GM10266 (cell line): ENCODE data around the gene IQCE.

Experiments
- DNase-seq: peaks from one replicate; pipeline ENCODE4 v3.0.0; 2012; ENCODE audit errors: extremely low spot score
- TF ChIP-seq, protein P1 (sequence below): IDR thresholded peaks from 2 replicates; pipeline ENCODE4 v1.5.1; 2012; ENCODE audit warnings: mild to moderate bottlenecking, low read depth; ENCODE audit not compliant: control insufficient read depth, insufficient read depth; ENCODE audit errors: missing control alignments

IQCE gene

DNA sequence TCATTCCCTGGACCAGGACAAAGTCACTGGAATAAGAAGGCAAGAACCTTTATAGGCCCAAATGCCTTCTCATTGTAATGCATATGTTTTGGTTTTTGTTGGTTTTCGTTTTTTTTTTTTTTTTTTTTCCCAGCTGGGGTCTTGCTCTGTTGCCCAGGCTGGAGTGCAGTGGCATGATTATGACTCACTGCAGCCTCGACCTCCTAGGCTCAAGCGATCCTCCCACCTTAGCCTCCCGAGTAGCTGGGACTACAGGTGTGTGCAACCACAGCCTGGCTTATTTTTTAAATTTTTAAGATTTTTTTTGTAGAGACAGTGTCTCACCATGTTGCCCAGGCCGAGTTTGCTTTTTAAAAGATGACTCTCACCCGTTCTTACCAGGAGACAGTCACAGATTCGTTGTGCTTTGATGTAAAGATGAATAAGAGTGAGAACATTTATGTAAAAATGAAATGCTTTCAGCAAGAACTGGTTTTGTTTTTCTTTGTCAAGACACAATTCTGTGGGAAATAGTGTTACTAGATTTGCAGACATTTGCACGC, 7.6 kb downstream of the IQCE start:
- TF ChIP-seq, protein P1, sequence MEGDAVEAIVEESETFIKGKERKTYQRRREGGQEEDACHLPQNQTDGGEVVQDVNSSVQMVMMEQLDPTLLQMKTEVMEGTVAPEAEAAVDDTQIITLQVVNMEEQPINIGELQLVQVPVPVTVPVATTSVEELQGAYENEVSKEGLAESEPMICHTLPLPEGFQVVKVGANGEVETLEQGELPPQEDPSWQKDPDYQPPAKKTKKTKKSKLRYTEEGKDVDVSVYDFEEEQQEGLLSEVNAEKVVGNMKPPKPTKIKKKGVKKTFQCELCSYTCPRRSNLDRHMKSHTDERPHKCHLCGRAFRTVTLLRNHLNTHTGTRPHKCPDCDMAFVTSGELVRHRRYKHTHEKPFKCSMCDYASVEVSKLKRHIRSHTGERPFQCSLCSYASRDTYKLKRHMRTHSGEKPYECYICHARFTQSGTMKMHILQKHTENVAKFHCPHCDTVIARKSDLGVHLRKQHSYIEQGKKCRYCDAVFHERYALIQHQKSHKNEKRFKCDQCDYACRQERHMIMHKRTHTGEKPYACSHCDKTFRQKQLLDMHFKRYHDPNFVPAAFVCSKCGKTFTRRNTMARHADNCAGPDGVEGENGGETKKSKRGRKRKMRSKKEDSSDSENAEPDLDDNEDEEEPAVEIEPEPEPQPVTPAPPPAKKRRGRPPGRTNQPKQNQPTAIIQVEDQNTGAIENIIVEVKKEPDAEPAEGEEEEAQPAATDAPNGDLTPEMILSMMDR = no peak
- no peak for DNase-seq

DNA sequence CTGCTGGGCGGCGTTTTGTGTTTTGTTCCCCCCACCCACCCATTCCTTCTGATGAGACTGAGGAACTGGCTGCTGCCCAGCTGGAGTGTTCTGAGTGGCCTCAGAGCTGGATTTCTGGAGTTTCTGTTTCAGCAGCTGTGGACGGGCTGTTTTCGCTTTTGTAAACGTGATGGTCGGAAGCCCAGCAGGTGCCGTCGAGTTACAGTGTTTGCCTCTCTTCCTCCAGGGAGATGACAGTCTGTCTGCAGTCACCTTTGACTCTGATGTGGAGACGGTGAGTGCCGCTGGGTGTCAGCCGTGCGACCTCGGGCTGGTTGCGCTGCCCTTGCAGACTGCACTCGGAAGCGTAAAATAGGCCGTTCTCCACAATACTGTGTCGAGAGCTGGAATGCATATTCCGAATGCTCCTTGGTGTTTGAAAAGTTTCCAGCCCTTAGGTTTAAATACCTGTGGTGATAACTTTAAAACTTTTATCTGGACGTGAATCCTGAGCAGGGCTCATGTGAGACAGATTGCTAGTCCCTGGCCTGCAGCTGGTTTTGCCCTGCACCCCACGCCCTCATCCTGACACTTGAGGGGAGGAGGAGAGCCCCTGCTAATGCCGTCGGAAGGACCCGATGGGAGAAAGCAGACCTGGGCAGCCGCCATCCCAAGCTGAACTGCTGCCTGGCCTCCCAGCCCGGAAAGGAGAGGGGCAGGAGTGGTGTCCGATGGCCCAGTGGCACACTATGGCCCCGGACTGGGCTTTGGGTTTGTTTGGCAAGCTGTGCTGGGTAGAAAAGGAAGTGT, 8.3 kb downstream of the IQCE start:
- TF ChIP-seq, protein P1 = peak; percentile 33
- DNase-seq = peak; percentile 76

DNA sequence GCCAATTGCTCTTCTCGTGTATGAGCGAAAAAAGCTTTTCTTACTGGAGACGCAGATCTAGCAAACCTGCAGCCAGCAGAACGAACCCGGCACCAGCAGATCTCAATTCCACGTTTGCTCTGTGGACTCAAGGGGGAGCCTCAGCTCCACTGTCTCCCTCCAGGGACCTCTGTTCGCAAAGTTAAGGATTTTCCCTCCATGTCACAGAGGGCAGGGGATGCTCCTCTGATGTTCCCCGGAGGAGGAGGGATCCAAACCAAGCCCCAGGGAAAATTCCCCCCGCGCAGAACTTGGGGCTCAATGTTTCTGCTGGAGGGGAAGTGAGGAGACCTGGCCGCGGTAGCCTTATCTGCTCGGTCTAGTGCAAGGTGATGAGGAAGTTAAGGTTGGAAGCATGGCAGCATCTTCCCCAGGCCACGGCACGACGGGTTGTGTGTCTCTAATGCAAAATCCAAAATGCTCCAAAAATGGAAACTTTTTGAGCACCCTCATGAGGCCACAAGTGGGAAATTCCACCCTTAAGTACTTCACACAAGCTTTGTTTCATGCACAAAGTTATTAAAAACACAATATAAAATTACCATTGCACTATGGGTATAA, 9.0 kb downstream of the IQCE start:
- DNase-seq = no peak
- TF ChIP-seq, protein P1 = peak; percentile 38

DNA sequence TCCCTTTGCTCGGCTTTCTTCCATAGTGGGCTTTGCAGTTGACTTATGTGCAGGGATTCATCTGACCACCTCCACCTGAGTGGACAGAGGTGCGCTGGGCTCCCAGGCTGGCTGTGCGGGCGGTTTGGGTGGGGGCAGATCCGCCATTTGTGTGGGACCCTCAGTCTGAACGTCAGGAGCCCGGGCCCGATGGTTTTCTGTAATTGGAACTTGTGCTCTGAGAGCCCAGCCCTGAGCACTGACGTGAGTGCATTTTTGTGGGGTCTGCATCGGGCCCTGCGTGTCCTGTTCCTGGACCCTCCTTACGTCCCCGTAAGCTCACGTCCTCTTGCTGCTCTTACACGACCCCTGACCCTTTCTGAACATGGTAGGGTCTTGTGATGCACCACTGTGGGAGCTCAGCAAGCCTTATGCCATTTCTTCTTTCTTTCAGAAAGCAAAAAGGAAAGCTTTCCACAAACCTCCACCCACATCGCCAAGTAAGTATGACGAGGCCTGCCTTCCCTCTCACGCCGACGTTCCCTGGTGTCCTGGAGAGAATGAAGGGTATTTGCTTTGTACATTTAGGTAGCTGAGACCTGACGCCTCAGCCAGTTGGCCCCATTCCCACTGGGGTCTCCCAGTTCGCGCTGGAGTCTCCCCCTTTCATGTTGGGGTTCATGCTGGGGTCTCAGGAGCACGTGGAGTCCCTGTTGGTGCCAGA, 9.9 kb downstream of the IQCE start:
- DNase-seq = no peak
- TF ChIP-seq, protein P1 = no peak

DNA sequence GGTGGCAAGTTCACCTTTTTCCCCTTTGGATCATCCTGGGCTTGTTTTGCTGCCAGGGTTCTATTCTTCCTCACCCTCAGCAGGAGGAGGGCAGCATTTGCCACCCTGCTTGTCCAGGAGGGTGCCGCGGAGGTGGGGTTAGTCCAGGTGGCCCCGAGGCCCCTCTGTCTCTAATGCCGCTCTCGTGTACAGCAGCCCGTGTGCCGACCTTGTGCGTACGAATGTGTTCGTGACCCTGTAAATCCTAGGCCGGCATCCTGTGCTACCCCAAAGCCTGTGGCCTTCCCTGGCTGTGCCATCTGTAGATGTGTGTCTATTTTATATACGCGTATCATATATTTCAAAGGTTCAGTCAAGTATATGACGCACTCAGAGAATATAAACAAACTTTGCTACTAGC, 10.6 kb downstream of the IQCE start:
- DNase-seq = no peak
- TF ChIP-seq, protein P1 = no peak

DNA sequence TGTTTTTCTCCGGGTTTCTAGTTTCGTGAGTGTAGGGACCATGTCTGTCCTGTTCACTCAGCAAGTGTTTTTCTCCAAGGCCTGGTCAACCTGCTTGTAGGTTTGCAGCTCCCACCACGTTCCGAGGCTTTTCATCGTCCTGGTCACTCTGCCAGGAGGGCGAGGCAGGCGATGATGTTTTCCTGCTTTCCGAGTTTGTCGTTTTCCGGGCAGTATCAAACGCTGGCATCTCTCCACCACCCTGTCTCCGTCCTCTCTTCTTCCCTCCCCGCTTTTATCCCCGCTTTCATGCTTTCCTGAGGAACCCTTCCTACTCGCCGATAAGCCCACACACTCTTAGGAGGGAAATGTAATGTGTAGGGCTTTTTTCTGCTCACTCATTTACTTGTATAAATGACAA, 11.2 kb downstream of the IQCE start:
- DNase-seq = no peak
- TF ChIP-seq, protein P1 = no peak
